ENCODE results near the gene SEC11A.

The SEC11A gene

GRCh38 chr15:84658080-84658787 is 57.7 kb downstream of the SEC11A start, which contains the start of gene NMB:
Gene NMB, minus strand, starts transcription at chr15:84658199. Its CDS starts 47 bp downstream, at chr15:84658152.
- Histone ChIP-seq H3K9me3 (ENCODE audit: control insufficient read depth, low read length) (no peaks in the 10 kb centered on the region), H3K36me3 (ENCODE audit: control insufficient read depth, insufficient read depth, low read length) (no peaks in the 10 kb centered on the region), H3K4me3 (ENCODE audit: insufficient read depth, low read depth, low read length) (peak within 1 kb of the TSS; percentile 54), H3K4me1 (ENCODE audit: control insufficient read depth, insufficient read depth, low read length) (peaks cover 9% of the 10 kb centered on the region), H3K27me3 (ENCODE audit: control insufficient read depth, insufficient read depth, low read length, poor library complexity, severe bottlenecking) (peaks cover 17% of the 10 kb centered on the region), H3K27ac (ENCODE audit: insufficient read depth, low read depth, low read length, poor library complexity, severe bottlenecking) (peak within 1 kb of the TSS; percentile 62)
- 4% methylated on average over 59 to 61 of the region's 61 CpGs for WGBS, 2 experiments

DNA sequence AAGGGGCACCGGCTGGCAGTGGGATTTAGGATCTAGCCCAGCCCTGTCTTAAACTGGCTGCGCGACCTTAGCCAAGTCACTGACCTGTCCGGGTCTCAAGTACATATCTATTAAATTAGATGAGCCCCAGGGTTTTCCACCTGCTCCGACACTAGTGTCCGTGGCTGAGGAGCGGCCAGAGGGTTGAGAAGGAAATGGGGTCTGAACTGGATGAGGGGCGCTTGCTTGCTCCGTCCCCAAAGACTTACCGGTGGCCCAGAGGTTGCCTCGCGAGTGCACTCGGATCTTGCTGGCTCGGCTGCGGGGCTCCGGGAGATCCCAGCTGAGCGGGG is 58.2 kb downstream of the SEC11A start:
- no peaks in the 10 kb centered on the region for H3K9me3 ChIP-seq (ENCODE audit: control insufficient read depth, low read length)
- H3K27me3 ChIP-seq (ENCODE audit: control insufficient read depth, insufficient read depth, low read length, poor library complexity, severe bottlenecking) = peaks cover 17% of the 10 kb centered on the region
- H3K36me3 ChIP-seq (ENCODE audit: control insufficient read depth, insufficient read depth, low read length) = no peaks in the 10 kb centered on the region
- H3K4me3 ChIP-seq (ENCODE audit: insufficient read depth, low read depth, low read length) = peak overlapping the region; percentile 54
- WGBS, 2 experiments = 26 to 29% methylated on average over 17 of the region's 17 CpGs
- H3K4me1 ChIP-seq (ENCODE audit: control insufficient read depth, insufficient read depth, low read length) = peaks cover 12% of the 10 kb centered on the region
- H3K27ac ChIP-seq (ENCODE audit: insufficient read depth, low read depth, low read length, poor library complexity, severe bottlenecking) = no peak overlapping the region

GRCh38 chr15:84656972-84657371 is 59.0 kb downstream of the SEC11A start:
- H3K27me3 ChIP-seq (ENCODE audit: control insufficient read depth, insufficient read depth, low read length, poor library complexity, severe bottlenecking) = peaks cover 17% of the 10 kb centered on the region
- no peak overlapping the region for H3K4me3 ChIP-seq (ENCODE audit: insufficient read depth, low read depth, low read length)
- no peaks in the 10 kb centered on the region for H3K9me3 ChIP-seq (ENCODE audit: control insufficient read depth, low read length)
- H3K27ac ChIP-seq (ENCODE audit: insufficient read depth, low read depth, low read length, poor library complexity, severe bottlenecking) = no peak overlapping the region
- WGBS, 2 experiments = 93 to 94% methylated on average over 7 of the region's 7 CpGs
- peaks cover 12% of the 10 kb centered on the region for H3K4me1 ChIP-seq (ENCODE audit: control insufficient read depth, insufficient read depth, low read length)
- peaks cover 5% of the 10 kb centered on the region for H3K36me3 ChIP-seq (ENCODE audit: control insufficient read depth, insufficient read depth, low read length)

DNA sequence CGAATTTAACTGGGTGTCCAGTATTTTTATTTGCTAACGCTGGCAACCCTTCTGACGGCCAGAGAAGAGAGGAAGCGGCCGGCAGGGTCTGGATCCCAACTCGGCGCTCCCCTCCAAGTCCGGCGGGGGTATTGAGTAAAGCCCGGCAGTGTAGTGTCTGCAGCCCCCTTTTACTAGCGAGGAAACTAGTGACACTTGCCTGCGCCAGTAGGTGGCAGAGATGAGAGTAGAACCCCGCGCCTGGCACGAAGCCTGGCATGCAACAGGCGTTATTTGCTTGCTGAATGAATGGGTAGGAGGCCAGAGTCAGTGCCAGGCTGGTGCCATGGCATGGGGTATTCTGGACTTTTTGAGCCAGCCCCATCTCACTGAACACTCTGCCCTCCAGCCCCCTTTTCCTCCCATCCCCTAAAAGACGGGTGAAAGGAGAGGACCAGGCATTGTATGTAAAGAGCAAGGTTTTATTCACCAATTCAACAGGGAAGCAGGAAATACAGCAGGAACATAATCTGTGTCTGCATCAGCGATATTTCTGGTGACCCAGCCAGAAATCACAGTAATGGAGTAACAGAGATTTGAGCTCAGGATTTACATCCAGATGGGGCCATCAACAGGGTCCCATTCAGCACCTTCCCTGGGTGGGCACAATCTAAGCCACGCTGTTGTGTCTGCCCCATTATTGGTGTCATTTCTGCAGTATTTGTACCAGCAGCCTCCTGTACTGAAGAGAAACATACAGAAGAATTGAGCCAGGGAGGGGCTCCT is 61.1 kb downstream of the SEC11A start:
- peaks cover 17% of the 10 kb centered on the region for H3K27me3 ChIP-seq (ENCODE audit: control insufficient read depth, insufficient read depth, low read length, poor library complexity, severe bottlenecking)
- H3K27ac ChIP-seq (ENCODE audit: insufficient read depth, low read depth, low read length, poor library complexity, severe bottlenecking) = peak overlapping the region; percentile 71
- WGBS, 2 experiments = 14 to 16% methylated on average over 19 of the region's 19 CpGs
- peaks cover 12% of the 10 kb centered on the region for H3K36me3 ChIP-seq (ENCODE audit: control insufficient read depth, insufficient read depth, low read length)
- H3K4me1 ChIP-seq (ENCODE audit: control insufficient read depth, insufficient read depth, low read length) = peaks cover 12% of the 10 kb centered on the region
- H3K9me3 ChIP-seq (ENCODE audit: control insufficient read depth, low read length) = no peaks in the 10 kb centered on the region
- H3K4me3 ChIP-seq (ENCODE audit: insufficient read depth, low read depth, low read length) = peak overlapping the region; percentile 100

DNA sequence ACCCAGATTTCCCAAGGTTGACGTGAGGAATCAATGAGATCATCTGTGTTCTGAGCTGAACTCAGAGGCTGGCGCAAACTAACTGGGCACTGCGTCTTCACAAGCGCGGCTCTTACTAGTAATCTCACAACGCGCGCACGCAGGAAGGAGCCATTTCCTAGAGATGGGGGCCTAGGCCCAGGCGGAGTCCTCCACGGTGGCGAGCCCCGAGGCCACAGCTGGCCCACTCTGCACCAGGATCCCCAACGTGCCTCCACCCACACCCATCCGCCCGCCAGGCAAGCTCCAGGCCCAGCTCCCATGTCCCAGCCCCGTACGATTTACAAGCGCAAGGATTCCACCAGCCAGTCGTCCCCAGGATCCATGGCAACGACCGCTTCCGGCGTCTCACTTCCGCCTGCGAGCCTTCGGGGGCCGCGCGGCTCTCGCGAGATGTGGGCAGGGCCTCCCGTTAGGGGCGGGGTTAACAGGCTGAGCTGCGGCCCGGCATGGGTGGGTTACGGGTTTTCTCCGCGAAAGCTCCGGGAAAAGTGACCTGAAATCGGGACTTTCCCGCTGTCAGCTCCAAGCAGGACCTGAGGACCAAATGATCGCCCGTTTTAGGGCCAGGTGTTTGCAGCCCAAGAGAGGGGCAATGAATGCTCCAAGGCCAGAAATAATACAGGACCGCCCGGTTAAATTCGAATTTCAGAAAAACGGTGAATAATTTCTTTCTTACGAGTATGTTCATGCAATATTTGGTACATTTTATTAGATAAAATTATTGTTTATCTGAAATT is 61.8 kb downstream of the SEC11A start, which contains the start of gene WDR73:
Gene WDR73 (minus strand): TSS at position 374 of the 779 bp plus-strand sequence. CDS start 9 bp downstream, at position 365.
- Histone ChIP-seq H3K4me1 (ENCODE audit: control insufficient read depth, insufficient read depth, low read length) (peaks cover 12% of the 10 kb centered on the region), H3K27me3 (ENCODE audit: control insufficient read depth, insufficient read depth, low read length, poor library complexity, severe bottlenecking) (peaks cover 17% of the 10 kb centered on the region), H3K9me3 (ENCODE audit: control insufficient read depth, low read length) (no peaks in the 10 kb centered on the region), H3K27ac (ENCODE audit: insufficient read depth, low read depth, low read length, poor library complexity, severe bottlenecking) (peak within 1 kb of the TSS; percentile 78), H3K36me3 (ENCODE audit: control insufficient read depth, insufficient read depth, low read length) (peaks cover 12% of the 10 kb centered on the region), H3K4me3 (ENCODE audit: insufficient read depth, low read depth, low read length) (peak within 1 kb of the TSS; percentile 100)
- WGBS, 2 experiments = 0 to 1% methylated on average over 45 to 49 of the region's 49 CpGs

- WGBS, 2 experiments = 36 to 39% methylated on average over 7 of the region's 7 CpGs
- peaks cover 17% of the 10 kb centered on the region for H3K27me3 ChIP-seq (ENCODE audit: control insufficient read depth, insufficient read depth, low read length, poor library complexity, severe bottlenecking)
- H3K36me3 ChIP-seq (ENCODE audit: control insufficient read depth, insufficient read depth, low read length) = peaks cover 13% of the 10 kb centered on the region
- H3K9me3 ChIP-seq (ENCODE audit: control insufficient read depth, low read length) = no peaks in the 10 kb centered on the region
- peak overlapping the region; percentile 78 for H3K27ac ChIP-seq (ENCODE audit: insufficient read depth, low read depth, low read length, poor library complexity, severe bottlenecking)
- H3K4me3 ChIP-seq (ENCODE audit: insufficient read depth, low read depth, low read length) = peak overlapping the region; percentile 100
- H3K4me1 ChIP-seq (ENCODE audit: control insufficient read depth, insufficient read depth, low read length) = peaks cover 12% of the 10 kb centered on the region
Observed at GRCh38 chr15:84653584-84653909, 62.4 kb downstream of the SEC11A start.

- Histone ChIP-seq H3K4me1 (ENCODE audit: control insufficient read depth, insufficient read depth, low read length) (peaks cover 7% of the 10 kb centered on the region), H3K27ac (ENCODE audit: insufficient read depth, low read depth, low read length, poor library complexity, severe bottlenecking) (no peak overlapping the region), H3K27me3 (ENCODE audit: control insufficient read depth, insufficient read depth, low read length, poor library complexity, severe bottlenecking) (no peaks in the 10 kb centered on the region), H3K9me3 (ENCODE audit: control insufficient read depth, low read length) (no peaks in the 10 kb centered on the region), H3K36me3 (ENCODE audit: control insufficient read depth, insufficient read depth, low read length) (peaks cover 37% of the 10 kb centered on the region), H3K4me3 (ENCODE audit: insufficient read depth, low read depth, low read length) (no peak overlapping the region)
- 90 to 100% methylated on average over 2 of the region's 2 CpGs for WGBS, 2 experiments
Observed at GRCh38 chr15:84649706-84650105, 66.2 kb downstream of the SEC11A start.

DNA sequence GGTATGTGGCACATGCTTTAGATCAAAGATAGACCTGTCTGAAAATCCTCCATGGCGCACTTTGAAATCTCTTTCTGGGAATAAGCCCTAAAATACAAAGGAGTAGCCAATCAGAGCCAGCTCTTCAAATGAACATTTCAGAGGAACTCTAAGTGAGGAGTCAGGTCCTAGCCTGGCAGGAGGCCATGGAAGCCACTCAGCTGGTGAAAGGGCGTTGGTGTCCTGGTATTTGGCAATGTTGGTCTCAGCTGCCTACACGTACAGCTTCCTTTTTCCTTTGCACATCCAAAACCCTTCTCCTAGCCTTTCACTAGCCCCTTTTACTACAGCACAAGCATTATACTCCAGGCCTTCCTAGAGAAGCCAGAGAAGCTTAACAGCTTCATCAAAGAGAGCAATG is 67.4 kb downstream of the SEC11A start:
- Histone ChIP-seq H3K9me3 (ENCODE audit: control insufficient read depth, low read length) (no peaks in the 10 kb centered on the region), H3K27me3 (ENCODE audit: control insufficient read depth, insufficient read depth, low read length, poor library complexity, severe bottlenecking) (no peaks in the 10 kb centered on the region), H3K4me1 (ENCODE audit: control insufficient read depth, insufficient read depth, low read length) (peaks cover 6% of the 10 kb centered on the region), H3K4me3 (ENCODE audit: insufficient read depth, low read depth, low read length) (no peak overlapping the region), H3K27ac (ENCODE audit: insufficient read depth, low read depth, low read length, poor library complexity, severe bottlenecking) (no peak overlapping the region), H3K36me3 (ENCODE audit: control insufficient read depth, insufficient read depth, low read length) (peaks cover 37% of the 10 kb centered on the region)
- 93 to 95% methylated on average over 3 of the region's 3 CpGs for WGBS, 2 experiments

GRCh38 chr15:84647726-84648125 is 68.2 kb downstream of the SEC11A start:
- H3K27ac ChIP-seq (ENCODE audit: insufficient read depth, low read depth, low read length, poor library complexity, severe bottlenecking) = no peak overlapping the region
- no peaks in the 10 kb centered on the region for H3K4me1 ChIP-seq (ENCODE audit: control insufficient read depth, insufficient read depth, low read length)
- no peaks in the 10 kb centered on the region for H3K27me3 ChIP-seq (ENCODE audit: control insufficient read depth, insufficient read depth, low read length, poor library complexity, severe bottlenecking)
- H3K36me3 ChIP-seq (ENCODE audit: control insufficient read depth, insufficient read depth, low read length) = peaks cover 43% of the 10 kb centered on the region
- H3K9me3 ChIP-seq (ENCODE audit: control insufficient read depth, low read length) = no peaks in the 10 kb centered on the region
- H3K4me3 ChIP-seq (ENCODE audit: insufficient read depth, low read depth, low read length) = no peak overlapping the region

DNA sequence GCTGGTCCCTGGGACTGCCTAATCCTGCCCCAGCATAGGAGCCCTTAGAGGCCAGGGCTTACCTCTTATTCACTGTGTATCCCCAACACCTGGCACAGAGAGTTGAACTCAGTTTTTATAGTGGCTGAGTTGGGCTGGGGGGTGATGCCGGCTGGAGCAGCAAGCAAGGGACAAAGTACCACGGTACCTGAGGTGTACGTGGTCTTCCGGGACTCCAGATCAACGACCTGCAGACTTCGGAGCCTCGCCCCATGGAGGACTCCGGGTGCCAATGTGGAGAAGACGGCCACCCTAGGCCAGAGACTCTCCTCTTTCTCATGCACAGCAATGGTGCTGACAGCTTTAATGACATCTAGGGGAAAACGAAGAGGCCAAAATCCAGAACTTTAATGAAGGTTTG is 69.9 kb downstream of the SEC11A start:
- Histone ChIP-seq H3K27me3 (ENCODE audit: control insufficient read depth, insufficient read depth, low read length, poor library complexity, severe bottlenecking) (no peaks in the 10 kb centered on the region), H3K9me3 (ENCODE audit: control insufficient read depth, low read length) (no peaks in the 10 kb centered on the region), H3K36me3 (ENCODE audit: control insufficient read depth, insufficient read depth, low read length) (peaks cover 34% of the 10 kb centered on the region), H3K4me1 (ENCODE audit: control insufficient read depth, insufficient read depth, low read length) (no peaks in the 10 kb centered on the region), H3K27ac (ENCODE audit: insufficient read depth, low read depth, low read length, poor library complexity, severe bottlenecking) (no peak overlapping the region), H3K4me3 (ENCODE audit: insufficient read depth, low read depth, low read length) (no peak overlapping the region)
- 95 to 96% methylated on average over 10 of the region's 10 CpGs for WGBS, 2 experiments
